Ovary (tissue), 9 donors: ENCODE measurements around the gene TBX6. TPM values are rescaled to one million over a fixed set of nuclear protein-coding genes. Genes with fewer than 3 reads are reported as not detected.

ENCODE experiments used
- DNase-seq, 5 donors: peaks; one replicate each; pipeline ENCODE4 v3.0.0-alpha.2; 2019 to 2020
- H3K27ac ChIP-seq, 2 donors: fragments of 200-600 bp; one replicate each; pipeline versions ENCODE4 v1.5.1 to v1.8.0; 2019 to 2022
- H3K27me3 ChIP-seq: fragments of 200-600 bp; one replicate; pipeline ENCODE4 v1.8.0; 2022
- H3K36me3 ChIP-seq: fragments of 200-600 bp; sonication (generic); one replicate; pipeline ENCODE4 v1.5.1; 2019
- H3K4me1 ChIP-seq: one replicate; pipeline ENCODE4 v1.8.1; 2013; ENCODE audit warnings: mild to moderate bottlenecking, moderate library complexity; ENCODE audit not compliant: insufficient read depth
- H3K4me3 ChIP-seq: fragments of 200-600 bp; sonication (generic); one replicate; pipeline ENCODE4 v1.5.1; 2017
- H3K9me3 ChIP-seq, 2 donors: fragments of 200-600 bp in 1 of 2; sonication (generic) in 1 of 2; one replicate each; pipeline versions ENCODE4 v1.5.1 to v1.8.1; 2013 to 2019; ENCODE audit warnings: mild to moderate bottlenecking in 1 of 2, moderate library complexity in 1 of 2
- CTCF ChIP-seq, 3 donors: fragments of 450-650 bp in 2 of 3; fragments of 200-600 bp in 1 of 3; IDR thresholded peaks; one replicate each; pipeline versions ENCODE4 v1.5.1 to v1.8.0; 2016 to 2022; ENCODE audit warnings: antibody characterized with exemption in 3 of 3, mild to moderate bottlenecking in 1 of 3
- EP300 ChIP-seq: sonication (generic); formaldehyde crosslinking; IDR thresholded peaks from one replicate; pipeline ENCODE4 v1.6.1; 2017; ENCODE audit warnings: antibody characterized with exemption
- POLR2A ChIP-seq: fragments of 450-650 bp; IDR thresholded peaks from one replicate; pipeline ENCODE4 v1.6.1; 2017; ENCODE audit warnings: antibody characterized with exemption, mild to moderate bottlenecking, moderate library complexity
- WGBS, 3 donors: extraction: QIAGEN DNeasy Blood & Tissue Kit in 1 of 3; methylation state at CpG; one replicate each; pipeline versions ENCODE4 v1.1.5 to v1.1.7; 2013 to 2017; 5-methylcytosine and 5-hydroxymethylcytosine counted together
- intact Hi-C, 4 donors: fragments of 100-400 bp; cut with DNase I; formaldehyde crosslinking; loops; one replicate each; pipeline versions ENCODE4 v1.11.0 to v1.15.1; 2022 to 2023
- polyA plus RNA-seq, 2 donors: library from polyadenylated mRNA; stranded (reverse); fragments of 200-250 nt in 1 of 2; fragments of 350-450 nt in 1 of 2; fragmentation: Illumina TruSeq in 1 of 2; extraction: RNeasy Lipid Tissue Mini Kit (QIAGEN cat#74804) in 1 of 2; gene quantifications; one replicate each; pipeline ENCODE4 v1.2.3, GENCODE V29; 2013 to 2014
- total RNA-seq, 7 donors: library from RNA; depleted of rRNA in 2 of 7; stranded (reverse); fragments of >200 nt in 2 of 7; fragmentation: NEBNext Ultra II Directional in 3 of 7; extraction: Animal tissue kit (Norgen Biotek cat#: 25700) in 3 of 7; gene quantifications; one replicate each; pipeline versions ENCODE4 v1.1.0 to v1.2.4, GENCODE V29; 2016 to 2023
- donor health status: DM: no; HTN: no; CAD: no; lungs with moderate emphysema.
- donor health status: DM: no; HTN: no; CAD: no.
- donor health status: Bipolar disorder and iron deficiency.
- donor health status: DM: yes; HTN: yes; CAD: no.
- donor health status: DM: no; HTN: no; CAD: no.
- donor health status: DM: yes; HTN: yes; CAD: no.

Gene TBX6
- total and polyA plus RNA-seq, 9 donors: 0.08 to 1.5 (median 0.75) TPM

DNA sequence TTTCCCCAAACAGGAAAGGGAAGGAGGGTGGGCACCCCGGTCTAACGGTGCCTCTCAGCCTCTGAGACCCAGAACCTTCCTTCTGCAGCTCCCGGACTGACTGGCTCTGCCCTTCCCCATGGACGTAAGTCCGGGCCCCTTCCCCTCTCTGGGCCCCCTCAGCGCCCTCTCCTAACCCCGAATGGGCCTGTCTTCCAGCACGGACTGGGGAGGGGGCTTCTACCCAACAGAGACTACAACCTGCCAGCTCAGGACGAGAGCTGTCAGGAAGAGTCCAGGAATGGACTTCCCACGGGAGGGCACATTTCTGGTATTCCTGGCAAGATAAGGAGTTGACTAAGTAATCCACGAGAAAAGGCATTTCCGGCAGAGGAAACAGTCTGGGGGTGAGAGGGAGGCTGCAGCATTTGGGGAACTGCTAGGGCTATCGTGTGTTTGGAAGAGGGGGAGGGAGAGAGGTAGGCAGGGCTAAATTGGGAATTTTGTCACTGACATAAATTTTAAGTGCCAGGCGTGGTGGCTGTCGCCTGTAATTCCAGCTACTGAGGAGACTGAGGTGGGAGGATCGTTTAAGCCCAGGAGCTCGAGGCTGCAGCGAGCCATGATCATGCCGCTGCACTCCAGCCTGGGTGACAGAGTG, 38.2 kb downstream of the TBX6 start:
- intact Hi-C loops: loop anchor here in 1 of 4 donors (10.0 kb wide), 1 partner anchor 481 kb away; the partner anchor contains the start of gene ZNF747
- no peaks in the 10 kb centered on the region for H3K36me3 ChIP-seq
- H3K27me3 ChIP-seq: no peaks in the 10 kb centered on the region
- peaks cover 3% of the 10 kb centered on the region for H3K4me1 ChIP-seq
- no peak overlapping the region for H3K27ac ChIP-seq
- H3K9me3 ChIP-seq: no peaks in the 10 kb centered on the region
- 3 to 5% (median 4%) methylated on average over 19 of the region's 19 CpGs for WGBS, 3 donors
- H3K4me3 ChIP-seq: peak overlapping the region; percentile 57
- TF ChIP-seq CTCF (IDR thresholded peaks at IDR 0.05) (no peak), EP300 (no peak), POLR2A (no peak)
- no peak for DNase-seq

DNA sequence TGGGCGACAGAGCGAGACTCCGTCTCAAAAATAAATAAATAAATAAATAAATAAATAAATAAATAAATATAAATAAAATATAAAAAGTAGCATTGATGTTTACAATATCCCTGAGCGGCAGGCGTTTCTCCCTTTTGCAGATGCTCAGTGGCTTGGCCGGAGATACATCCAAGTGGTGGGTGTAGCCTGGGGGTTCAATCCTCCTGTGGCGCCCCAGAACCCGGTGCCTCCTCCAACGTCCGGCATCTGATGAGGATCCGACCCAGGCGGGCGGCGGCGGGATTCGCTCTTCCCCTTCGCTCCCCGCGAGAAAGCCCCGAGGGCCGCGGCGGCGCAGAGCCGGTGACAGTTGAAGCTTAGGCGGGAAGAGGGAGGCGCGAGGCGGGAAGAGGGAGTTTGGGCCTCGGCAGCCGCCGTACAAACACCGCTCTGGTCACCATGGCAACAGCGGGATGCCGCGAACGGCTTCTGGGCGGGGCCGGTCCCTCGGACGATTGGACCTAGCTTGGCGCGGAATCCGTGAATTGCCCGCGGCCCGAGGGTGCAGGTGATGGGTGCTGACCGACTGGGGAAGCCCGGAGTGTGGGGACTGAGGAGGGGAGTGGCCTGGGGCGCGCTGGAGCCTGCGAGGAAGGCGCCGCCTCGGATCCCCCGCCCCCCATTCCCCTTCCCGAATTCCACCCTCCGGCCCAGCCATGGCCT, 38.9 kb downstream of the TBX6 start:
- DNase-seq: peak; percentile 93 to 96 (median 95)
- Histone ChIP-seq H3K36me3 (no peaks in the 10 kb centered on the region), H3K27ac (no peak overlapping the region), H3K9me3 (no peaks in the 10 kb centered on the region), H3K4me3 (peak overlapping the region; percentile 57), H3K27me3 (no peaks in the 10 kb centered on the region), H3K4me1 (peaks cover 3% of the 10 kb centered on the region)
- TF ChIP-seq CTCF (IDR thresholded peaks at IDR 0.05) (no peak), POLR2A (no peak), EP300 (no peak)
- whole genome bisulfite sequencing, 3 donors: 3 to 6% (median 3%) methylated on average over 35 to 58 of the region's 58 CpGs
- intact Hi-C loops: loop anchor here in 1 of 4 donors (10.0 kb wide), 1 partner anchor 482 kb away; the partner anchor contains the start of gene ZNF747

GRCh38 chr16:30051518-30051917, 40.2 kb downstream of the TBX6 start:
- Histone ChIP-seq H3K27me3 (no peaks in the 10 kb centered on the region), H3K27ac (no peak overlapping the region), H3K4me1 (peaks cover 3% of the 10 kb centered on the region), H3K9me3 (no peaks in the 10 kb centered on the region), H3K36me3 (no peaks in the 10 kb centered on the region), H3K4me3 (no peak overlapping the region)
- WGBS, 3 donors: 73 to 84% (median 74%) methylated on average over 3 of the region's 3 CpGs
- TF ChIP-seq POLR2A: no peak
- intact Hi-C loops: loop anchor here in 1 of 4 donors (10.0 kb wide), 1 partner anchor 483 kb away; the partner anchor contains the start of gene ZNF747
- DNase-seq: no peak

- TF ChIP-seq EP300: no peak
- no peak for TF ChIP-seq POLR2A
- no peak for TF ChIP-seq CTCF (IDR thresholded peaks at IDR 0.05)
- Histone ChIP-seq H3K4me1 (peaks cover 3% of the 10 kb centered on the region), H3K36me3 (no peaks in the 10 kb centered on the region), H3K4me3 (no peak overlapping the region), H3K9me3 (no peaks in the 10 kb centered on the region), H3K27ac (no peak overlapping the region), H3K27me3 (no peaks in the 10 kb centered on the region)
- no peak for DNase-seq
- 87 to 94% (median 91%) methylated on average over 8 of the region's 8 CpGs for WGBS, 3 donors
- intact Hi-C loops: loop anchor here in 1 of 4 donors (10.0 kb wide), 1 partner anchor 485 kb away; the partner anchor contains the start of gene ZNF747
These were observed 41.9 kb downstream of the TBX6 start for GRCh38 chr16:30049871-30050270.

GRCh38 chr16:30046588-30046987, 45.1 kb downstream of the TBX6 start:
- Histone ChIP-seq H3K4me1 (no peaks in the 10 kb centered on the region), H3K9me3 (no peaks in the 10 kb centered on the region), H3K27me3 (no peaks in the 10 kb centered on the region), H3K27ac (no peak overlapping the region), H3K36me3 (no peaks in the 10 kb centered on the region), H3K4me3 (no peak overlapping the region)
- intact Hi-C loops: no loop called here
- DNase-seq: no peak
- 85 to 94% (median 88%) methylated on average over 1 of the region's 1 CpG for WGBS, 3 donors
- no peak for TF ChIP-seq EP300
- no peak for TF ChIP-seq CTCF (IDR thresholded peaks at IDR 0.05)
- TF ChIP-seq POLR2A: no peak
